MM.1S (cell line): Measurements from ENCODE around the gene PROP1.
"Not testable (repeated sequence)": the region's sequence is repeated elsewhere in the genome, so short reads cannot be mapped to it uniquely, and the experiment has no call there.

Experiments used
- DNase-seq: peaks from one replicate; pipeline ENCODE4 v3.0.0-alpha.2; 2015
- H2AFZ ChIP-seq: fragments of 300-600 bp; sonication (generic); 2 replicates; pipeline ENCODE4 v1.6.0; 2016; ENCODE audit warnings: antibody characterized with exemption, low read length
- H3F3A ChIP-seq: fragments of 300-600 bp; sonication (generic); 2 replicates; pipeline ENCODE4 v1.6.1; 2016; ENCODE audit warnings: mild to moderate bottlenecking, antibody characterized with exemption, low read length, moderate library complexity, mixed read lengths; ENCODE audit not compliant: insufficient read depth
- H3K27ac ChIP-seq: fragments of 300-600 bp; sonication (generic); 2 replicates; pipeline ENCODE4 v1.5.1; 2016; ENCODE audit warnings: mild to moderate bottlenecking, low read length
- H3K27me3 ChIP-seq: fragments of 300-600 bp; sonication (generic); replicated peaks from 2 replicates; pipeline ENCODE4 v1.6.0; 2016; ENCODE audit warnings: low read length; ENCODE audit not compliant: insufficient read depth
- H3K36me3 ChIP-seq: fragments of 300-600 bp; sonication (generic); replicated peaks from 2 replicates; pipeline ENCODE4 v1.6.1; 2016; ENCODE audit warnings: mild to moderate bottlenecking, low read length, mixed read lengths; ENCODE audit not compliant: insufficient read depth
- H3K4me1 ChIP-seq: fragments of 300-600 bp; sonication (generic); 2 replicates; pipeline ENCODE4 v1.6.1; 2016; ENCODE audit warnings: low read length, mixed read lengths
- H3K4me2 ChIP-seq: fragments of 300-600 bp; sonication (generic); 2 replicates; pipeline ENCODE4 v1.6.0; 2016; ENCODE audit warnings: low read depth, low read length
- H3K4me3 ChIP-seq: fragments of 300-600 bp; sonication (generic); 2 replicates; pipeline ENCODE4 v1.5.1; 2016; ENCODE audit warnings: low read length, mixed read lengths
- H3K79me2 ChIP-seq: fragments of 300-600 bp; sonication (generic); 2 replicates; pipeline ENCODE4 v1.6.1; 2016; ENCODE audit warnings: mixed run types, low read length, mixed read lengths
- H3K9ac ChIP-seq: fragments of 300-600 bp; sonication (generic); 2 replicates; pipeline ENCODE4 v1.6.1; 2016; ENCODE audit warnings: low read length, mixed read lengths
- H3K9me2 ChIP-seq: fragments of 300-600 bp; sonication (generic); replicated peaks from 2 replicates; pipeline ENCODE4 v1.6.1; 2016; ENCODE audit warnings: mild to moderate bottlenecking, low read length, mixed read lengths; ENCODE audit not compliant: insufficient read depth
- H3K9me3 ChIP-seq: fragments of 300-600 bp; sonication (generic); replicated peaks from 2 replicates; pipeline ENCODE4 v1.6.1; 2016; ENCODE audit warnings: mild to moderate bottlenecking, low read length, mixed read lengths; ENCODE audit not compliant: insufficient read depth
- H4K20me1 ChIP-seq: fragments of 300-600 bp; sonication (generic); 2 replicates; pipeline ENCODE4 v1.6.1; 2016; ENCODE audit warnings: mild to moderate bottlenecking, low read length, moderate library complexity, mixed read lengths; ENCODE audit not compliant: insufficient read depth
- CTCF ChIP-seq: fragments of 300-600 bp; sonication (generic); IDR thresholded peaks from 2 replicates; pipeline ENCODE4 v1.5.1; 2016; ENCODE audit warnings: antibody characterized with exemption, low read length, mixed read lengths
- EZH2 ChIP-seq: fragments of 300-600 bp; sonication (generic); optimal IDR thresholded peaks from 2 replicates; pipeline ENCODE3; 2017; ENCODE audit warnings: low read depth, mild to moderate bottlenecking, antibody characterized with exemption, low read length, mixed read lengths
- EZH2phosphoT487 ChIP-seq: fragments of 300-600 bp; sonication (generic); IDR thresholded peaks from 2 replicates; pipeline ENCODE4 v1.6.1; 2018; ENCODE audit warnings: antibody characterized with exemption, low read length

PROP1 gene

GRCh38 chr5:178006181-178006535 lies 10.1 kb upstream of the PROP1 start:
- H3K27me3 ChIP-seq, H3K36me3 ChIP-seq, H3F3A ChIP-seq, H3K9me2 ChIP-seq, DNase-seq, H3K4me2 ChIP-seq, H3K9ac ChIP-seq, H2AFZ ChIP-seq, H4K20me1 ChIP-seq, H3K9me3 ChIP-seq, H3K79me2 ChIP-seq, H3K4me3 ChIP-seq, H3K4me1 ChIP-seq, H3K27ac ChIP-seq: not testable (repeated sequence)

- Histone ChIP-seq H2AFZ (no peak overlapping the region), H3K27me3 (peaks cover 22% of the 10 kb centered on the region), H3K27ac (no peak overlapping the region), H4K20me1 (no peaks in the 10 kb centered on the region), H3K9me2 (no peaks in the 10 kb centered on the region), H3K4me2 (no peak overlapping the region), H3K4me1 (no peaks in the 10 kb centered on the region), H3F3A (no peaks in the 10 kb centered on the region), H3K36me3 (no peaks in the 10 kb centered on the region), H3K9me3 (no peaks in the 10 kb centered on the region), H3K79me2 (no peaks in the 10 kb centered on the region), H3K9ac (no peak overlapping the region), H3K4me3 (no peak overlapping the region)
- no peak for DNase-seq
- TF ChIP-seq EZH2 (no peak), EZH2phosphoT487 (no peak), CTCF (no peak)
Observed at GRCh38 chr5:177997846-177998245, 1.8 kb upstream of the PROP1 start.

- TF ChIP-seq EZH2phosphoT487 (no peak), CTCF (no peak), EZH2 (no peak)
- Histone ChIP-seq H2AFZ (no peak overlapping the region), H3K9me2 (no peaks in the 10 kb centered on the region), H3F3A (no peaks in the 10 kb centered on the region), H3K4me1 (no peaks in the 10 kb centered on the region), H3K9me3 (no peaks in the 10 kb centered on the region), H3K27me3 (peaks cover 22% of the 10 kb centered on the region), H3K4me3 (no peak overlapping the region), H3K36me3 (no peaks in the 10 kb centered on the region), H3K27ac (no peak overlapping the region), H3K79me2 (no peaks in the 10 kb centered on the region), H3K9ac (no peak overlapping the region), H4K20me1 (no peaks in the 10 kb centered on the region), H3K4me2 (no peak overlapping the region)
- DNase-seq: no peak
Observed at GRCh38 chr5:177997319-177997670, 1.3 kb upstream of the PROP1 start.

- no peaks in the 10 kb centered on the region for H4K20me1 ChIP-seq
- TF ChIP-seq CTCF (no peak), EZH2 (no peak), EZH2phosphoT487 (no peak)
- no peak overlapping the region for H3K4me3 ChIP-seq
- H3K4me1 ChIP-seq: no peaks in the 10 kb centered on the region
- H3K27me3 ChIP-seq: peaks cover 22% of the 10 kb centered on the region
- no peaks in the 10 kb centered on the region for H3K9me3 ChIP-seq
- no peak overlapping the region for H3K27ac ChIP-seq
- H3K4me2 ChIP-seq: no peak overlapping the region
- no peak for DNase-seq
- no peaks in the 10 kb centered on the region for H3K79me2 ChIP-seq
- no peaks in the 10 kb centered on the region for H3K9me2 ChIP-seq
- no peaks in the 10 kb centered on the region for H3K36me3 ChIP-seq
- no peak overlapping the region for H3K9ac ChIP-seq
- no peak overlapping the region for H2AFZ ChIP-seq
- H3F3A ChIP-seq: no peaks in the 10 kb centered on the region
Observed at GRCh38 chr5:177996660-177997318, 747 bp upstream of the PROP1 start.
